ENCODE results near the gene MTFP1.
A peak's percentile ranks its signal among the peaks of the same experiment; 100 is the strongest.

The MTFP1 gene

GRCh38 chr22:30413745-30414524, 11.6 kb upstream of the MTFP1 start:
- Mint-ChIP-seq H3K27me3 (no peaks in the 10 kb centered on the region), H3K4me3 (peak overlapping the region; percentile 30), H3K27ac (peak overlapping the region; percentile 58), H3K9me3 (ENCODE audit: low read depth) (no peaks in the 10 kb centered on the region), H3K4me1 (ENCODE audit: low read depth) (peaks cover 46% of the 10 kb centered on the region), H3K36me3 (peaks cover 13% of the 10 kb centered on the region)

- peak overlapping the region; percentile 58 for H3K27ac Mint-ChIP-seq
Measured at GRCh38 chr22:30414525-30415047, 11.0 kb upstream of the MTFP1 start.

GRCh38 chr22:30416403-30416802, 9.2 kb upstream of the MTFP1 start:
- H3K4me3 Mint-ChIP-seq: no peak overlapping the region

More at GRCh38 chr22:30414525-30415047, 11.0 kb upstream of the MTFP1 start:
- no peaks in the 10 kb centered on the region for H3K9me3 Mint-ChIP-seq (ENCODE audit: low read depth)
- peaks cover 13% of the 10 kb centered on the region for H3K36me3 Mint-ChIP-seq
- H3K27me3 Mint-ChIP-seq: no peaks in the 10 kb centered on the region
- peaks cover 48% of the 10 kb centered on the region for H3K4me1 Mint-ChIP-seq (ENCODE audit: low read depth)
- H3K4me3 Mint-ChIP-seq: peak overlapping the region; percentile 30

GRCh38 chr22:30416837-30417236, 8.7 kb upstream of the MTFP1 start:
- Mint-ChIP-seq H3K4me3 (no peak overlapping the region), H3K27me3 (no peaks in the 10 kb centered on the region), H3K36me3 (peaks cover 11% of the 10 kb centered on the region), H3K27ac (no peak overlapping the region), H3K4me1 (ENCODE audit: low read depth) (peaks cover 58% of the 10 kb centered on the region), H3K9me3 (ENCODE audit: low read depth) (no peaks in the 10 kb centered on the region)

More at GRCh38 chr22:30416403-30416802, 9.2 kb upstream of the MTFP1 start:
- no peak overlapping the region for H3K27ac Mint-ChIP-seq
- peaks cover 13% of the 10 kb centered on the region for H3K36me3 Mint-ChIP-seq
- H3K9me3 Mint-ChIP-seq (ENCODE audit: low read depth): no peaks in the 10 kb centered on the region
- peaks cover 57% of the 10 kb centered on the region for H3K4me1 Mint-ChIP-seq (ENCODE audit: low read depth)
- H3K27me3 Mint-ChIP-seq: no peaks in the 10 kb centered on the region

- no peaks in the 10 kb centered on the region for H3K27me3 Mint-ChIP-seq
- peaks cover 62% of the 10 kb centered on the region for H3K4me1 Mint-ChIP-seq (ENCODE audit: low read depth)
- H3K4me3 Mint-ChIP-seq: peak overlapping the region; percentile 49
- no peaks in the 10 kb centered on the region for H3K9me3 Mint-ChIP-seq (ENCODE audit: low read depth)
- peak overlapping the region; percentile 84 for H3K27ac Mint-ChIP-seq
- H3K36me3 Mint-ChIP-seq: peaks cover 11% of the 10 kb centered on the region
Measured at GRCh38 chr22:30420347-30421125, 5.0 kb upstream of the MTFP1 start.

GRCh38 chr22:30421695-30422480, 3.7 kb upstream of the MTFP1 start:
- Mint-ChIP-seq H3K27ac (peak overlapping the region; percentile 93), H3K27me3 (no peaks in the 10 kb centered on the region), H3K4me3 (peak overlapping the region; percentile 97), H3K4me1 (ENCODE audit: low read depth) (peaks cover 58% of the 10 kb centered on the region), H3K36me3 (peaks cover 2% of the 10 kb centered on the region), H3K9me3 (ENCODE audit: low read depth) (no peaks in the 10 kb centered on the region)

GRCh38 chr22:30422481-30423300, 2.9 kb upstream of the MTFP1 start:
- no peaks in the 10 kb centered on the region for H3K27me3 Mint-ChIP-seq
- peak overlapping the region; percentile 93 for H3K27ac Mint-ChIP-seq
- H3K9me3 Mint-ChIP-seq (ENCODE audit: low read depth): no peaks in the 10 kb centered on the region
- peak overlapping the region; percentile 97 for H3K4me3 Mint-ChIP-seq
- H3K4me1 Mint-ChIP-seq (ENCODE audit: low read depth): peaks cover 62% of the 10 kb centered on the region
- no peaks in the 10 kb centered on the region for H3K36me3 Mint-ChIP-seq

GRCh38 chr22:30423301-30423958, 2.1 kb upstream of the MTFP1 start:
- Mint-ChIP-seq H3K27ac (peak overlapping the region; percentile 98), H3K9me3 (ENCODE audit: low read depth) (no peaks in the 10 kb centered on the region), H3K4me1 (ENCODE audit: low read depth) (peaks cover 63% of the 10 kb centered on the region), H3K27me3 (no peaks in the 10 kb centered on the region), H3K36me3 (no peaks in the 10 kb centered on the region), H3K4me3 (peak overlapping the region; percentile 97)

GRCh38 chr22:30423959-30424533, 1.5 kb upstream of the MTFP1 start:
- peaks cover 63% of the 10 kb centered on the region for H3K4me1 Mint-ChIP-seq (ENCODE audit: low read depth)
- peak overlapping the region; percentile 97 for H3K4me3 Mint-ChIP-seq
- H3K27ac Mint-ChIP-seq: peak overlapping the region; percentile 98
- H3K36me3 Mint-ChIP-seq: no peaks in the 10 kb centered on the region
- no peaks in the 10 kb centered on the region for H3K27me3 Mint-ChIP-seq
- H3K9me3 Mint-ChIP-seq (ENCODE audit: low read depth): no peaks in the 10 kb centered on the region

GRCh38 chr22:30424534-30425326, 838 bp upstream of the MTFP1 start:
- no peaks in the 10 kb centered on the region for H3K36me3 Mint-ChIP-seq
- no peaks in the 10 kb centered on the region for H3K27me3 Mint-ChIP-seq
- peaks cover 61% of the 10 kb centered on the region for H3K4me1 Mint-ChIP-seq (ENCODE audit: low read depth)

GRCh38 chr22:30425327-30425615, 297 bp upstream of the MTFP1 start:
- Mint-ChIP-seq H3K27me3 (no peaks in the 10 kb centered on the region), H3K36me3 (no peaks in the 10 kb centered on the region), H3K9me3 (ENCODE audit: low read depth) (no peaks in the 10 kb centered on the region), H3K27ac (peak overlapping the region; percentile 96), H3K4me1 (ENCODE audit: low read depth) (peaks cover 58% of the 10 kb centered on the region), H3K4me3 (peak overlapping the region; percentile 97)

More at GRCh38 chr22:30424534-30425326, 838 bp upstream of the MTFP1 start:
- Mint-ChIP-seq H3K27ac (peak overlapping the region; percentile 98), H3K4me3 (peak overlapping the region; percentile 97), H3K9me3 (ENCODE audit: low read depth) (no peaks in the 10 kb centered on the region)

- peak overlapping the region; percentile 96 for H3K27ac Mint-ChIP-seq
- H3K4me3 Mint-ChIP-seq: peak overlapping the region; percentile 97
- H3K4me1 Mint-ChIP-seq (ENCODE audit: low read depth): peaks cover 44% of the 10 kb centered on the region
- no peaks in the 10 kb centered on the region for H3K36me3 Mint-ChIP-seq
- H3K9me3 Mint-ChIP-seq (ENCODE audit: low read depth): no peaks in the 10 kb centered on the region
- H3K27me3 Mint-ChIP-seq: no peaks in the 10 kb centered on the region
Measured at GRCh38 chr22:30426388-30427353, 1.1 kb downstream of the MTFP1 start.
